RWPE1 (cell line): ENCODE results near the gene SUN2.

Experiments used
- CTCF ChIA-PET: fragments of 350-600 bp; sonication (Branson Sonifier 250); formaldehyde crosslinking; extraction: SDS; loops from one replicate; lab custom pipeline; 2021; lab: Yijun Ruan, JAX
- POLR2A ChIA-PET: fragments of 400-600 bp; formaldehyde crosslinking; extraction: SDS; loops from one replicate; lab custom pipeline; 2020; ENCODE audit warnings: antibody characterized with exemption; ENCODE audit not compliant: low non-redundant PET; lab: Yijun Ruan, JAX
- DNase-seq: peaks from one replicate; pipeline ENCODE4 v3.0.0; 2012; ENCODE audit warnings: low spot score
- H3K27ac ChIP-seq: fragments of 450-650 bp; 2 replicates; pipeline ENCODE4 v1.5.1; 2017
- TF ChIP-seq, protein P1 (sequence below): fragments of 450-650 bp; conservative IDR thresholded peaks from 2 replicates; pipeline ENCODE4 v1.5.1; 2017; ENCODE audit warnings: low read depth, mild to moderate bottlenecking

SUN2 gene

DNA sequence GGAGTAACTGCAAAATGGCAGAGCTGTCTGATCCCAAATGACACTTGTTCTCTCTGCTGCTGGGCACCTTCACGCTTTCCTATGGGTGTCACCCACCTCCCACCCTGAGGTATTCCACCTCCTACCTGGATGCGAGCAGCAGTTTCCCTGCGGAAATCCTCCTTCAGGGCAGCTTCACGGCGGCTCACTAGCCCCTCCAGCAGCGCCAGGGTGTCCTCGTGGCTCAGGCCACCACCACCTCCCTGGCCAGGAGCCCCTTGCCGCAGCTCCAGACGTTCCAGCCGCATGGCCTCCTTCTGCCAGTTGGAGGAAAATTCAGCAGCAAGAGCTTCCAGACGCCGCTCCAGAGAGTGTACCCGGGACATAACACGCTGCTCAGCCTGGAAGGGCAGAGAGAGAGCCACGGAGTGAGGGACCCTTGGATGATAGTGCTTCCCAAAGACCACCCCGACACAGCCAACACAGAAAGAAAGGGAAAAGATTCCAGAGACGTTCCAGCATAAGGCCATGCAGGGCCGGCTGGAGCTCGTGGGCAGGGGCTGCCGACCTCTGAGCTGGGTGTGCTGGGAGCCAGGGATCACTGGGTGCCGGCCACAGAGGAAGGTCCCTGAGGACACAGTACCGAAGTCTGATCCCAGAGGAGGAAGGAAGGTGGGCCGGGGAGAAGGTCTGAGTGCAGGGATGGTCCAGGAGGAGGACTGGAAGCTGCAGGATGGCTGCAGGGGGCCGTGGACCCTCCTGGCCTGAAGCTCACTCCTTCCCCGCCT, 13.4 kb downstream of the SUN2 start:
- CTCF ChIA-PET, result no interaction called here

DNA sequence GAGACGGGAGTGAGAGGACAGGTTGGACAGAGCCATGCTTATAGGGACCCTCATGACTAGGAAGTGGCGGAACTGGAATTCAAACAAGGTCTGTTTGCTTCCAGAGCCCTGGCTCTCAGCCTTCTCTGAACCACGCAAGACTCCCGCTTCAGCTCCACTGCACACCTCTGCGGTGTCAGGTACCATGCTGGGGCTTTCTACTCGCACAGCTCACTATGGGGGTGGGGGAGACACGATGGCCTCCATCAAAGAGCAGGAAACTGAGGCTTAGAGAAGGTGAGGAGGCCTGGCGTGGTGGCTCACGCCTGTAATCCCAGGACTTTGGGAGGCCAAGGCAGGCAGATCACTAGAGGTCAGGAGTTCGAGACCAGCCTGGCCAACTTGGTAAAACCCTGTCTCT, 14.2 kb downstream of the SUN2 start:
- CTCF ChIA-PET, result no interaction called here
- TF ChIP-seq, protein P1, sequence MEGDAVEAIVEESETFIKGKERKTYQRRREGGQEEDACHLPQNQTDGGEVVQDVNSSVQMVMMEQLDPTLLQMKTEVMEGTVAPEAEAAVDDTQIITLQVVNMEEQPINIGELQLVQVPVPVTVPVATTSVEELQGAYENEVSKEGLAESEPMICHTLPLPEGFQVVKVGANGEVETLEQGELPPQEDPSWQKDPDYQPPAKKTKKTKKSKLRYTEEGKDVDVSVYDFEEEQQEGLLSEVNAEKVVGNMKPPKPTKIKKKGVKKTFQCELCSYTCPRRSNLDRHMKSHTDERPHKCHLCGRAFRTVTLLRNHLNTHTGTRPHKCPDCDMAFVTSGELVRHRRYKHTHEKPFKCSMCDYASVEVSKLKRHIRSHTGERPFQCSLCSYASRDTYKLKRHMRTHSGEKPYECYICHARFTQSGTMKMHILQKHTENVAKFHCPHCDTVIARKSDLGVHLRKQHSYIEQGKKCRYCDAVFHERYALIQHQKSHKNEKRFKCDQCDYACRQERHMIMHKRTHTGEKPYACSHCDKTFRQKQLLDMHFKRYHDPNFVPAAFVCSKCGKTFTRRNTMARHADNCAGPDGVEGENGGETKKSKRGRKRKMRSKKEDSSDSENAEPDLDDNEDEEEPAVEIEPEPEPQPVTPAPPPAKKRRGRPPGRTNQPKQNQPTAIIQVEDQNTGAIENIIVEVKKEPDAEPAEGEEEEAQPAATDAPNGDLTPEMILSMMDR, result no peak
- DNase-seq, result no peak
- POLR2A ChIA-PET, result no interaction called here
- no peak overlapping the region for H3K27ac ChIP-seq

More for the DNA sequence above, 13.4 kb downstream of the SUN2 start:
- DNase-seq, result no peak
- POLR2A ChIA-PET, result no interaction called here
- TF ChIP-seq, protein P1, result no peak
- peak overlapping the region; percentile 17; the same call in 1 of the 2 replicates for H3K27ac ChIP-seq

DNA sequence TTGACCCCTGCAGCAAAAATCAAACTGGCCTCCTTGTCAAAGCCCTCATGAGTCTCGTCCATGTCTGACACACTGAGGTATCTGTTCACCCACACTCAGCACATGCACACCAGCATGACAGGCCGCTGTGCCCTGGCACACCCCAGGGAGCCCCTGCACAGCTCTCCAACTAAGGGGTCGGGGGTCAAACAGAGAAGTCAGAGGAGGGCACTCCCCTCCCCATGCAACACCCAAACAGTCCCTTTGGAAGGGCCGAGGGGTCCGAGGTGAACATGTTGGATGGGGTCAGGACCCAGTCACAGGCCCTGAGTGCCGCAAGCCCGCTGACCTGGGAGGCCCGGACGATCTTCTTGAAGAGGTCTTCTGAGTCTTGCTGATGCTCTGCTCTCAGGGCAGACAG, 14.6 kb downstream of the SUN2 start:
- TF ChIP-seq, protein P1, result no peak
- ChIA-PET CTCF (interaction anchor here (0.5 kb wide), 1 partner anchor 23 kb away, joined by 3 read pairs; no protein-coding TSS in a partner anchor), POLR2A (no interaction called here)
- DNase-seq, result no peak
- H3K27ac ChIP-seq, result no peak overlapping the region

DNA sequence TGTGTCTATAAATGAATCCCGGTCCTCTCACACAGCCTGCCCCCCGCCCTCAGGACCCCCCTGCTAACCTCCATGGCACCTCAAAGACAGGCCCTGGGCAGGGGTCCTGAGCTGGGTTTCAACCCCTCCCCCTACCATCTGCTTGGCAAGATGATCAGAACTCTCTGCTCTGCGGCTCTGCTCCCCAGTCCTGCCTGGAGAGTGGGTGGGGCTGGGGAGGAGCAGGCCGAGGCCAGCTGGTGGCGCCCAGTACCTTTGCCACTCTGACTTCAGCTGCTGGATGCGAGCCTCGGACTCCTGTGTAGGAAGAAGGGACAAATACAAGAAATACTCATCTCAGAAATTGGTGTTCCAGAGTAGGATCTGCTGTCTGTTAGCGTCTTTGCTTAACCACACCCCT, 15.0 kb downstream of the SUN2 start:
- no peak for DNase-seq
- ChIA-PET POLR2A (no interaction called here), CTCF (interaction anchor here (0.5 kb wide), 1 partner anchor 22 kb away, joined by 3 read pairs; no protein-coding TSS in a partner anchor)
- TF ChIP-seq, protein P1, result no peak
- no peak overlapping the region for H3K27ac ChIP-seq

DNA sequence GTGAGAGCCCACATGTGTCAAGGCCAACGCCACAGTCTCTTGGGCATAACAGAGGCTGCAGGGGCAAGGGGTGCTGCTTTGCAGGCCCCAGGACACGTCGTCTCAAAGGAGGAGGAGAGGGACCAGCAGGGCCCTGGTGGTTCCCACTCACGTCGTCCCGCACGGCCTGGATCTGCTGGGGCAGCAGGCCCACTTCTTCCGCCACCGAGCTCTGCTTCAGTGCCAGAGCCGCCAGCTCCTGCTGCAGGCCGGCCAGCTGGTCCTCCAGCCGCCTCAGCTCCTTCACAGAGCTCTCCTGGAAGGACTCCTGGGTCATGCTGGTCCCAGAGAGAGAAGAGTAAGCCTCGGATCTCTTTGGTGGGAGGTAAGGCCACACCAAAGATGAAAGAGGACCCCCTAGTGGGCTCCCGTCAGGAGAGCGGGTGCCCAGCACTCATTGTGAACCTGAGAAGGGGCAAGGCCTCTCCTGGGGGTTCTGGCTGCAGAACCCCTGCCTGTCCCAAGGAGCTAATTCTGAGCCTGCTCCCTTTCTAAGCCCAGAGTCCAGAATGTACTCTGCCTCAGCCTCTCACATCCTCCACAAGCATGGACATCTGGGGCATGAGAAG, 15.6 kb downstream of the SUN2 start:
- TF ChIP-seq, protein P1, result no peak
- no peak for DNase-seq
- H3K27ac ChIP-seq, result no peak overlapping the region
- ChIA-PET POLR2A (no interaction called here), CTCF (no interaction called here)

DNA sequence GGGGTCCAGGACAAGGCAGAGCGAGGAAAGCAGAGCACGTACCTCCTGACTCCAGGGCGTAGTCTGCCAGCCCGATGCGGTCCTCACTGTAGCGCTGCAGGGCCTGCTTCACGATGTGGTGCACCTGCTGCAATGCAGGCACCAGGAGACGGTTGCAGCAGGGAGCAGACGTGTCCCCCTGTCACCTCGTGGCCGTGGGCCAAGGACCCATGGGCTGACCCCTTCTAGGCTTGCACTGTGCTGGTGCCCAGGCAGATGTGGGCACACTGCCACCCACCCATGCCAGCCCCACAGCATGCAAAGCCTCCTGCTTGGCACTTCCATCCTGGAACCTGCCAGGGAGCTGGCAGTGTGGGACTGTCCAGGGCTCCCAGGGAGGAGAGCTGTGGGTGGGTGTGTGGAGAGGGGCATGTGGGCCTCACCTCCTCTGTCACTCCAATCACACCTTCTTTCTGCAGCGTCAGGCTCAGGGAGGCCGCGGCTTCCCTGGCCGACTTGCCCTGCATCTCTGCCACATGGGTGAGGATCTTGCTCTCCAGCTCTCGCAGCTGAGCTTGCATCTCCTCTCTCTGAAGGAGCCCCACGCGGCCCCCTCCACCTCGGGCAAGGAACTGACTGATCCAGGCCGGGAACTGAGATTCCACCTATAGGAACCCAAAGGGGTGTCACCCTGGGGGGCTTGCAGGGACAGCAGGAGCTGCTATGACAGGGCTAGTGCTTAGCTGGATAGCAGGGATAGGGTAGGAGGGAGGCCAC, 16.3 kb downstream of the SUN2 start:
- ChIA-PET POLR2A (no interaction called here), CTCF (no interaction called here)
- DNase-seq, result no peak
- H3K27ac ChIP-seq, result peak overlapping the region; percentile 73
- TF ChIP-seq, protein P1, result no peak
